NCI-H345 treated with DMSO at 0.1 percent for 48 hours (cell line): ENCODE measurements around the gene GPR156.

Experiments
- DNase-seq: peaks from one replicate; lab custom pipeline; 2025; ENCODE audit not compliant: unreplicated experiment; lab: John Stamatoyannopoulos, UW

Gene GPR156

DNA sequence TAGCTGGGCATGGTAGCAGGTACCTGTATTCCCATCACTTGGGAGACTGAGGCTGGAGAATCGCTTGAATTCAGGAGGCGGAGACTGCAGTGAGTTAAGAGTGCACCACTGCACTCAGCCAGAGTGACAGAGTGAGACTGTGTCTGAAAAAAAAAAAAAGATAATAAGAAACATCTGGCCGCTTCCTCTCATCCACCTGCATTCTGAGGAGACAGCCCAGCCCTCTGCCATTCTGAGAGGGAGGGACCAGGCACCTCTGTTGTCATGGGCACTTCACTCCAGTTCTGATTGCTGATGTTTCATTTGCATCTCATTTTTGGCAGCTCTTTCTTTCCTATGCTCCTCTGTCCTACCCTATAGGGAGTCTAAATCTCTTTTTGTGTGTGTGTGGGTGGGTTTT lies 154.4 kb downstream of the GPR156 start:
- DNase-seq: no peak

GRCh38 chr3:120129718-120130513 lies 155.1 kb downstream of the GPR156 start:
- DNase-seq: no peak

- no peak for DNase-seq
Observed at GRCh38 chr3:120129051-120129450, 156.0 kb downstream of the GPR156 start.

- DNase-seq: no peak
Observed at GRCh38 chr3:120125992-120126391, 159.0 kb downstream of the GPR156 start.

DNA sequence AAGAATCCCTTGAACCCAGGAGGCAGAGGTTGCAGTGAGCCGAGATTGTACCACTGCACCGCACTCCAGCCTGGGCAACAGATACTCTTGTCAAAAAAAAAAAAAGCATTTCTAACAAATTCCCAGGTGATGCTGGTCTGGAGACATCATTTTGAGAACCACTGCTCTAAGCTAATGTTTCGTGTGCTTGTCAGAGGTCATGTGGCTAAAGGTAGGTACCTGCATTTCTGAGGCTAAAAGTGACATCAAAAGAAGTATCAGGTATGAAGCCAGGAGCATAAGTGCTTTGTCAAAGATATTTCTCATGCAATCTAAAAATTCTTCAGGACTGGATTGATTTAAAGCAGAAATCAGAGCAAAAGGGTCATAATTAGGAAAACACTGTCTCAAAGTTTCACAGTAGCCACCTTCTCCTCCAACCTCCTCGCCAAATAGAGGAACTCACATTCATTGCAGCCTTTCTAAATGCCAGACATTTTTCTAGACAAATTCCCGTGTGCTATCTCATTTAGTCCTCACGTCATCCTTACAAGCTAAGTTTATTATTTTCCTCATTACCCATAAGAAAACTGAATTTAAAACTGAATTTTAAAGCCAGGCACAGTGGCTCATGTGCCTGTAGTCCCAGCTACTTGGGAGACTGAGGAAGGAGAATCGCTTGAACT lies 165.0 kb downstream of the GPR156 start:
- no peak for DNase-seq
